ENCODE measurements around the gene PARP15. TPM values are rescaled to one million over a fixed set of nuclear protein-coding genes. Genes with fewer than 3 reads are reported as not detected.

The PARP15 gene
- total and polyA plus RNA-seq, 2 of the 4 experiments (the other 2 are of a cell fraction) = 0.10 TPM; not detected in 1

DNA sequence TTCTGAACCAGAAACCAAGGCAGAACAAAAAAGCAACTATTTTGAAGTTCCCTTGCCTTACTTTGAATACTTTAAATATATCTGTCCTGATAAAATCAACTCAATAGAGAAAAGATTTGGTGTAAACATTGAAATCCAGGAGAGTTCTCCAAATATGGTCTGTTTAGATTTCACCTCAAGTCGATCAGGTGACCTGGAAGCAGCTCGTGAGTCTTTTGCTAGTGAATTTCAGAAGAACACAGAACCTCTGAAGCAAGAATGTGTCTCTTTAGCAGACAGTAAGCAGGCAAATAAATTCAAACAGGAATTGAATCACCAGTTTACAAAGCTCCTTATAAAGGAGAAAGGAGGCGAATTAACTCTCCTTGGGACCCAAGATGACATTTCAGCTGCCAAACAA, 8.7 kb upstream of the PARP15 start:
- no peak overlapping the region for H4K8ac ChIP-seq (ENCODE audit: low read depth in 2 of 2, low read length in 2 of 2)
- ChIA-PET POLR2A (ENCODE audit: unreplicated experiment) (no interaction called here), CTCF (no interaction called here)
- no peak overlapping the region for H2AK5ac ChIP-seq (ENCODE audit: low read depth, low read length)
- no peak for ATAC-seq (ENCODE audit: low read depth)
- DNase-seq = no peak
- intact Hi-C loops (cut with micrococcal nuclease) = loop anchor here (10.0 kb wide), 2 partner anchors 376 to 456 kb away; partner anchors contain the start of gene SEMA5B
- H4K91ac ChIP-seq (ENCODE audit: insufficient read depth, low read depth, low read length) = no peak overlapping the region
- H3K9ac ChIP-seq (ENCODE audit: low read depth, low read length) = no peak overlapping the region
- H3K79me1 ChIP-seq (ENCODE audit: low read depth in 1 of 2, low read length in 2 of 2) = peaks cover 11 to 20% of the 10 kb centered on the region in 2 experiments
- no peak overlapping the region for H2BK15ac ChIP-seq (ENCODE audit: low read depth, low read length)
- TF ChIP-seq POLR2A (IDR thresholded peaks at IDR 0.05; ENCODE audit: low read depth, low read length) = no peak
- TF ChIP-seq RAD21 (IDR thresholded peaks at IDR 0.05; ENCODE audit: low read length) = no peak
- TF ChIP-seq, protein P1, sequence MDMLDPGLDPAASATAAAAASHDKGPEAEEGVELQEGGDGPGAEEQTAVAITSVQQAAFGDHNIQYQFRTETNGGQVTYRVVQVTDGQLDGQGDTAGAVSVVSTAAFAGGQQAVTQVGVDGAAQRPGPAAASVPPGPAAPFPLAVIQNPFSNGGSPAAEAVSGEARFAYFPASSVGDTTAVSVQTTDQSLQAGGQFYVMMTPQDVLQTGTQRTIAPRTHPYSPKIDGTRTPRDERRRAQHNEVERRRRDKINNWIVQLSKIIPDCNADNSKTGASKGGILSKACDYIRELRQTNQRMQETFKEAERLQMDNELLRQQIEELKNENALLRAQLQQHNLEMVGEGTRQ (IDR thresholded peaks at IDR 0.05; ENCODE audit: low read depth, low read length) = no peak
- TF ChIP-seq RCOR1 (IDR thresholded peaks at IDR 0.05; ENCODE audit: insufficient replicate concordance, low read length) = no peak
- TF ChIP-seq FOS (IDR thresholded peaks at IDR 0.05; ENCODE audit: low read depth, low read length) = no peak
- TF ChIP-seq, protein P2, sequence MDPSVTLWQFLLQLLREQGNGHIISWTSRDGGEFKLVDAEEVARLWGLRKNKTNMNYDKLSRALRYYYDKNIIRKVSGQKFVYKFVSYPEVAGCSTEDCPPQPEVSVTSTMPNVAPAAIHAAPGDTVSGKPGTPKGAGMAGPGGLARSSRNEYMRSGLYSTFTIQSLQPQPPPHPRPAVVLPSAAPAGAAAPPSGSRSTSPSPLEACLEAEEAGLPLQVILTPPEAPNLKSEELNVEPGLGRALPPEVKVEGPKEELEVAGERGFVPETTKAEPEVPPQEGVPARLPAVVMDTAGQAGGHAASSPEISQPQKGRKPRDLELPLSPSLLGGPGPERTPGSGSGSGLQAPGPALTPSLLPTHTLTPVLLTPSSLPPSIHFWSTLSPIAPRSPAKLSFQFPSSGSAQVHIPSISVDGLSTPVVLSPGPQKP (IDR thresholded peaks at IDR 0.05; ENCODE audit: borderline replicate concordance, low read depth, low read length) = no peak
- no peak for TF ChIP-seq CEBPB (IDR thresholded peaks at IDR 0.05; ENCODE audit: low read depth, low read length)
- no peak overlapping the region for H3K4me3 ChIP-seq (ENCODE audit: insufficient read depth, low read depth, low read length)
- no peak overlapping the region for H3K4me2 ChIP-seq (ENCODE audit: low read depth, low read length)
- dilution Hi-C loops (cut with HindIII; ENCODE audit: low sequenced_read_pairs, unreplicated experiment) = no loop called here
- H3K27me3 ChIP-seq (ENCODE audit: control insufficient read depth, insufficient read depth, low read length) = no peaks in the 10 kb centered on the region
- H3K18ac ChIP-seq (ENCODE audit: low read depth, low read length) = no peak overlapping the region
- no peak overlapping the region for H3K56ac ChIP-seq (ENCODE audit: extremely low read depth, insufficient read depth, low read length)
- H2AFZ ChIP-seq (replicated peaks; ENCODE audit: low read length, poor library complexity) = no peak overlapping the region
- BruUV-seq (replicated peaks) = no TSS peak
- H2BK5ac ChIP-seq (ENCODE audit: low read depth, low read length, poor library complexity, severe bottlenecking) = no peak overlapping the region
- H3K14ac ChIP-seq (replicated peaks; ENCODE audit: low read depth, low read length) = no peak overlapping the region
- peaks cover 5% of the 10 kb centered on the region; the same call in 1 of the 2 replicates for H3K4me1 ChIP-seq (ENCODE audit: control insufficient read depth, insufficient read depth, low read length)
- peaks cover 3% of the 10 kb centered on the region; the same call in 1 of the 2 replicates for H3K9me1 ChIP-seq (ENCODE audit: insufficient read depth, low read length)
- H3K27ac ChIP-seq (ENCODE audit: insufficient read depth, low read length) = no peak overlapping the region
- H3K9me3 ChIP-seq (ENCODE audit: control insufficient read depth, insufficient read depth, low read length) = no peaks in the 10 kb centered on the region
- H4K5ac ChIP-seq (ENCODE audit: low read depth, low read length) = no peak overlapping the region
- peaks cover 18% of the 10 kb centered on the region for H3K36me3 ChIP-seq (ENCODE audit: control insufficient read depth, insufficient read depth, low read length)
- no peak overlapping the region for H2BK20ac ChIP-seq (ENCODE audit: low read depth, low read length)
- no peak overlapping the region for H2AK9ac ChIP-seq (replicated peaks; ENCODE audit: low read depth, low read length, poor library complexity)
- no peaks in the 10 kb centered on the region for H4K20me1 ChIP-seq (ENCODE audit: insufficient read depth, low read length)
- WGBS, 2 experiments (ENCODE audit: extremely low coverage in 2 of 2, insufficient read length in 1 of 2) = no CpG with 5 or more reads among the region's 3 CpGs
- no peak overlapping the region for H3K4ac ChIP-seq (ENCODE audit: low read depth, low read length)
- in situ Hi-C loops (cut with MboI; ENCODE audit: low sequenced_read_pairs) = no loop called here
- H2BK120ac ChIP-seq (ENCODE audit: low read depth, low read length) = no peak overlapping the region
- H3K23ac ChIP-seq (ENCODE audit: low read depth, low read length) = no peak overlapping the region
